Breast epithelium (tissue), 3 donors: ENCODE measurements around the gene AACS.

Source experiments
- CTCF ChIP-seq, 3 donors: fragments of 450-650 bp; IDR thresholded peaks; one replicate each; pipeline ENCODE4 v1.5.1; 2016 to 2017; ENCODE audit warnings: antibody characterized with exemption in 3 of 3, mild to moderate bottlenecking in 3 of 3, moderate library complexity in 3 of 3
- POLR2A ChIP-seq: fragments of 450-650 bp; IDR thresholded peaks from one replicate; pipeline ENCODE4 v1.6.1; 2016; ENCODE audit warnings: antibody characterized with exemption, mild to moderate bottlenecking, moderate library complexity
- POLR2AphosphoS5 ChIP-seq, 3 donors: sonication (generic); formaldehyde crosslinking; IDR thresholded peaks; one replicate each; pipeline ENCODE4 v1.6.1; 2017; ENCODE audit warnings: antibody characterized with exemption in 3 of 3

- TF ChIP-seq CTCF (IDR thresholded peaks at IDR 0.05) (no peak), POLR2A (no peak), POLR2AphosphoS5 (IDR thresholded peaks at IDR 0.05) (no peak)
Observed at GRCh38 chr12:125021096-125021495, 44.1 kb upstream of the AACS start.
